Stimulated activated CD4-positive, alpha-beta T cell treated with anti-CD3 and anti-CD28 coated beads, Interleukin-1b, Interleukin-23, amount 100 ng/mL, for 4 hours (primary cell): ENCODE measurements around the gene VPS11.
"Not testable (repeated sequence)": the region's sequence is repeated elsewhere in the genome, so short reads cannot be mapped to it uniquely, and the experiment has no call there.

Experiments
- DNase-seq, 2 donors: peaks; one replicate each; pipeline ENCODE4 v3.0.0-alpha.2; 2020; ENCODE audit warnings: low read depth in 2 of 2

Gene VPS11

DNA sequence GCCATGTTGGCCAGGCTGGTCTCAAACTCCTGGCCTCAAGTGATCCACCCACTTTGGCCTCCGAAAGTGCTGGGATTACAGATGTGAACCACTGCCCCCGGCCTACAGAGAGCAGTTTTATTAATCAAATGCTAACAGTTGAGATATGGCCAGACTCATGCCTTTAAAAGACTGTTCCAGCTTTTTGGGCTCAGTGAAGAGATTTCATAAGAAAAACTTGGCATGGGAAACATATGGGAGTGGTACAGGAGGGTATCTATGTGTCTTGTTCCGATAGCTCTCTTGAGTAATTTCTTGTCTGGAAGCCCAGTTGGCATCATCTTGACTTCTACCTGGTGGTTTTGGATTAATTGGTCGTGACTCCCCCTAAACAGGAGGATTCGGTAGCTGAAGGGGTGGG is 28.7 kb upstream of the VPS11 start:
- no peak for DNase-seq

DNA sequence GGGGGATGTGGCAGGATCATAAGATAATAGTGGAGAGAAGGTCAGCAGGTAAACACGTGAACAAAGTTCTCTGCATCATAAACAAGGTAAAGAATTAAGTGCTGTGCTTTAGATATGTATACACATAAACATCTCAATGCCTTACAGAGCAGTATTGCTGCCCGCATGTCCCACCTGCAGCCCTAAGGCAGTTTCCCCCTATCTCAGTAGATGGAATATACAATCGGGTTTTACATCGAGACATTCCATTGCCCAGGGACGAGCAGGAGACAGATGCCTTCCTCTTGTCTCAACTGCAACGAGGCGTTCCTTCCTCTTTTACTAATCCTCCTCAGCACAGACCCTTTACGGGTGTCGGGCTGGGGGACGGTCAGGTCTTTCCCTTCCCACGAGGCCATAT is 28.1 kb upstream of the VPS11 start:
- not testable (repeated sequence) for DNase-seq

DNA sequence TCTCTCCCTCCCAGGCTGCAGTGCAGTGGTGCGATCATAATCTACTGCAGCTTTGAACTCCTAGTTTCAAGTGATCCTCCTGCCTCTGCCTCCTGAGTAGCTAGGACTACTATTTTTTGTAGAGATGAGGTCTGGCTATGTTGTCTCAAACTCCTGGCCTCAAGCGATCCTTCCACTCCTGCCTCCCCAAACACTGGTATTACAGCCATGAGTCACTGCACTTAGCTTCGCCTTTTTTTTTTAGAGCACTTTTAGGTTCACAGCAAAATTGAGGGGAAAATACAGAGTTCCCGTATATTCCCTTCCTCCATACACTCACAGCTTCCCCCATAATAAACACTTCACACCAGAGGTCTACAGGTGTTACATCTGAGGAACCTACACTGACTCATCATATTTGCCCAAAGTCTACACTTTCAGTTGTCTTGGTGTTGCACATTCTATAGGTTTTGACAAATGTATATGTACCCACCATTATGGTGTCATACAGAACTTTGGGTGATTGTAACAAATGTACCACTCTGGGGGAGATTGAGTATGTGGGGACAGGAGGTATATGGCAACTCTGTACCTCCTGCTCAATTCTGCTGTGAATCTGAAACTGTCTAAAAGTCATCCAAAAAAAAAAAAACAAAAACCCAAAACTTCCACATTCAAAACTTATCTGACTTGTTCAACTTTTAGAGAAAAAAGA is 25.6 kb upstream of the VPS11 start:
- DNase-seq = no peak

DNA sequence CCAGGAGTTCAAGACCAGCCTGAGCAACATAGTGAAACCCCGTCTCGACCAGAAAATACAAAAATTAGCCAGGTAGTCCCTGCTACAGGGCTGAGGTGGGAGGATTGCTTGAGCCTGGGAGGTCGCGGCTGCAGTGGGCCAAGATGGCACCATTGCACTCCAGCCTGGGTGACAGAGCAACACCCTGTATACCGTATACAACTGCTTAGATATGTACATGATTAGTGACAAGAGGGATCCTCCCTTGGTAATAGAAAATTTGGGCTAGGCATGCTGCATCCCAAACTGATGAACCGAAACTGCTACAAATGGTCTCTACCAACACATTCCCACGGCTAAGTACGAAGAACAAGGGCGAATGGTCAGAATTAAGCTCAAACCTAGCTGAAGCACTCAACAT is 24.7 kb upstream of the VPS11 start:
- no peak for DNase-seq

DNA sequence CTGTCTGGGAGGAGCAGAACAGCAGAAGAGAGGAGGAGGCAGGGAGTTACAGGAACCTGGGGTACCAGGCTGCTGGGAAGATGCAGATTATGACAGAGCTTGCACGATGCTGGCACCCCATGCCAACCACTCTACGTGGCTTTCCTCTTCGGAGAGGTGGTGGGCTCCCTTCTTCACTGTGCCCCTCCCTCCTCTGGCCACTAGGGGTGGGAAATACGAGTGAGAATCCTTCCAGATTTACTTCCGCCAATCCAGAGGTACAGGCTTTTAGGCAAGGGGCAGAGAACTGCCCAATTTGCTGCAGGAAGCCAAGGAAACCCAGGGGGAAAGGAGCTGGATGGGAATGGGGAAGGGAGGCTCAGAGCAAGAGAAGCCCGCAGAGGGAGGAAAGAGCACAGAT is 22.9 kb upstream of the VPS11 start:
- DNase-seq = no peak

DNA sequence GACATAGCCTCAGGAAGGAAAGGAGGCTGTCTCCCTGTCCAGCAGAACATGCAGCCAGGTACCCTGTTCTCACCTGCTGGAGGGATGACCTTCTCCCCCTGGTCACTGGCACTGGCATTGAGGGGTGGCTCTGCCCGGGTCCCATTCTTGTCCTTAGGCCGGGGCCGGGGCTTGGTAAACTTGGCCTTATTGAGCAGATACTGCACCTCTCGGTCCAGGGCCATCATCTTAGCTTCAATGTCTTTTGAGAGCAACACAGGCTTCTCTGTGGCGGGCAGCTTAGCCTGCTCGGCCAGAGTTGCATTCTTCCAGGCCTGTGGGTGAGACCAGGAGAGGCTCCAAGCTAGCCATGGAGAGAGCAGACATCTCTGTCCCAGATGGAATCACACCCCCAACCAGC is 21.1 kb upstream of the VPS11 start:
- DNase-seq = no peak

DNA sequence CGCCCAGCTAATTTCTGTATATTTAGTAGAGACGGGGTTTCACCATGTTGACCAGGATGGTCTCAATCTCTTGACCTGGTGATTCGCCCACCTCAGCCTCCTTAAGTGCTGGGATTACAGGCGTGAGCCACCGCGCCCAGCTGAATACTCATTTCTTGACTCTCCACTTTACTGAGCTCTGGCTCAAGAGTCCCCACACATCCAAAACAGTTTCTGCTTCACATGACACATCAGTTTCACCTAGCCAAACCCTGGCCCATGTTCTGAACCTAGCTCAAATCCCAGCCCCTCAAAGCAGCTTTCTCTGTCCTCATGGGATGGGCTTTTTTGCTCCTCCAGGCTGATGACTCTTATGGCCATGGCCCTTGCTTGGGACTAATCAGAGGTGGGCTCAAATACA is 20.4 kb upstream of the VPS11 start:
- no peak for DNase-seq

DNA sequence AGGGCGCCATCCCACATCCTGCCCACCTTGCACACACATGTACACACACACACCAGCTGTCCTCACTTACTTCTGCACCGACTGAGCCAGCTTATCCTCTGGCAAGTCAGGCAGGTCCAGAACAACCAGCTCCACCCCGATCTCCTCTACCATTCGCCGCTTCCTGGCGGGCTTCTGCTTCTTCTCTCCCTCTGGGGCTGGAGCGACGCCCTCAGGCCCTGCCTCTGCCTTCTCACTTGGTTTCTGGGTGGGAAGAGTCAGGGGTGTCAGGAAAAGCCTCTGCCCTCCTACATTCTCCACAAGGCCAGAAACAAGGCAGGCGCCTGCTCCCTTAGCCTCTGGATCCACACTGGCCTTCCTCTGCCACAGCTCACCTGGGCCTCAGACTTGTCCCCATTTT is 19.0 kb upstream of the VPS11 start:
- DNase-seq = no peak

DNA sequence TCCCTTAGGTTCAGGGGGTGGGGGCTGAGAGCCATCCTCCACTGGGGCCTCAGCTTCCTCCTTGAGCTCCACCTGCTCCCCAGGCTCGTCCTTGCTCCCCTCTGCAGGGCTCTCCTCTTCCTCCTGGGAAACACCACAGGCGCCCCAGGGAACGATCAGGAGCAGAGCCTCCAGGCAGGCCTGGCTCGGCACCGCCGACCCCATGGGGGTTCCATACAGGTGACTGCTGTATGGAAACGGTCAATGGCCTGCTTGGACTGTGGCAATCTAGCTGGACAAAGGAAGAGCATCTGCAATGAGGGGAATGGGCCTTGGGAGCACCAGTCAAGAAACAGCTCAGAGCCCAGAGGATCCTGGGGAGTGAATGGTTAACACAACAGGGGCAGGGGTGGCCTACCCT is 18.5 kb upstream of the VPS11 start:
- no peak for DNase-seq

DNA sequence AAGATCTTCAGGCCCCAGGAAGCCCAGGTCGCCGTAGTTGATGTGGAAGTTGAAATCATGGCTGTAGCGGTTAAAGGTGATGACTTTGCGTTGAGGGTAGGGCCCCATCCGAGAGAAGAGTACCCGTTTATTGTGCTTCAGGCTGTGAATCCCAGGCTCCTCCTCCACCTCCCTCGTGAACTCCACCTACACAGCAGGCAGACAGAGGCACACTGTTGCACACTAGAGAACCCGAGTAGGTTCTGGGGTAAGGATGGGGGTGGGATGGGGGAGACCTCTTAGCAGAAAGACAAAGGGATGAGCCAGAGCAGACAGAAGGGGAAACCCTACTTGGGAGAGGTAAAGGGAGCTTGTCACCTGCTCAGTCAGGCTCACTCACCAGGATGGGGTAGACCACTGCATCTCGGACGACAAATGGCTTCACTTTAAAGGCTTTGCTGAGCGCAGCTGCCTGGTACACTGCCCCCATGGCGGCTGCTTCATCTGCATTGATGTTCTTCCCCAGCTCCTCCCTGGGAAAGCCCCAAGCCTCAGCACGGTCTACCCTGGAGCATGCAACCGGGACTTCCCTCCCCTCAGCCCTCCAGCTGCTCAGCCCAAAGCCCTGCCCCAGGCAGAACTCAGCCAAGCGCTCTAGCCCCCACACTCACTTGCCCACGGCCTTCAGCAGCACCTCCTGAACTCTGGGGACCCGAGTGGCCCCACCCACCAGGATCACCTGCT is 16.0 kb upstream of the VPS11 start:
- DNase-seq = peak in 1 of 2 donors; percentile 26

DNA sequence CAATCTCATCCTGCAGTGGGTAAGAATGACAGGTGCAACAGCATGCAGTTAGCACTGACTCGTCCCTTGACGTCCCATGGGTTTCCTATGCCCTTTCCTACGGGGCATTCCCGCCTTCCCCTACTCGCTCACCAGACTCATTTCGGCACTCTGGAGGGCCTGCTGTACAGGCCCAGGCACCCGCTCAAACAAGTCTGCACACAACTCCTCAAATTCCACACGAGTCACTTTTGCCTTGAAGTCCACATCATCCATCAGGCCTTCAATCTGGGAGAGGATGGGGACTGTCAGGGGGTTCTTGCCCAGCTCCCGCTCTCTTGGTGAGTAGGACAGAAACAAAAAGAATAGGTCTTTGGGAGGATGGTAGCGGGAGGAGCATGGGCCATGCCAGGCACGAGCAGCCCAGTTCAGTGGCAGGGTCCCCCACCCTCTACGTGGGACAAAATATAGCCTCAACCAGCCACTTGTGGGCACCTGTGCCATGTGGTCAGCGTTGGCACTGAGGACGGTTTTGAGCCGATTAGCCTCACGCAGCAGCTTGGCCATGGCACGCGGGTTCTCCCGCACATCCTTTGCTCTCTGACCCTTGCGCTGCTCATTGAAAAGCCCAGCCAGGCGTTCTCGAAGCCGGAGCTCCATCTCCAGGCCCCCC is 15.3 kb upstream of the VPS11 start:
- no peak for DNase-seq

DNA sequence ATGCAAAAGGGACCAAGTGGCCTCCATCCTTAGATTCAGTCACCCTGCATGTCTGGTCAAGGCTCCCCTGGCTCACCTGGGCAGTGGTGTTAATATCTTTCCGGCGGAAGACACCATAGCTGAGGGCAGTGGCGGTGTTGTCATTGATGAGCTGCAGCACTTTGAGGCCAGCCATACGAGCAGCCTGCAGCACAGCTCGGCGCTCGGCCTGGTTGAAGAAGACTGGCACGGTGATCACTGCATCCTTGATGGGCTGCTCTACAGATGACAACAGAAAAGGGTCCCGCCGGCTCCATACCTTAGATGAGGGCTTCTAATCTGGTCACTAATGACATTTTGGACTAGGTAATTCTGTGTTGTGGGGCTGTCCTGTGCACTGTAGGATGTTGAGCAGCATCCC is 13.2 kb upstream of the VPS11 start:
- no peak for DNase-seq

DNA sequence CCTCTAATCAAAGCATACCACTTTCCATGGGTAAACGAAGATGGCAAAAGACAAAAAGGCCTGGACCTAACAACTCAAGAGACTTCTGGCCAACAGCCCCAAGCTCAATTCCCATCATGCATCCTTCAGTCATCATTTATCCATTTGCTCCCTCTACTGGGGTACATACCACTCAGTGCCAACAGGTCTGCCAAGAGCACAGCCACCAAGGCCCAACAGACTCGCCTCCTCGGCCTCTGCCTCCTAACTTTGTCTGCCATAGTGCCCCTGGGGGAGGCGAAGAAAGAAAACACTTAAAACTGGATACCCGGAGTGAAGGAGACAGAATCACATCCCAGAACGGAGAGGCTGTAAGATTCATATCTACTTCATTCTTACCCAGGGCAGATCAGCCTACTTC is 11.7 kb upstream of the VPS11 start:
- DNase-seq = no peak

DNA sequence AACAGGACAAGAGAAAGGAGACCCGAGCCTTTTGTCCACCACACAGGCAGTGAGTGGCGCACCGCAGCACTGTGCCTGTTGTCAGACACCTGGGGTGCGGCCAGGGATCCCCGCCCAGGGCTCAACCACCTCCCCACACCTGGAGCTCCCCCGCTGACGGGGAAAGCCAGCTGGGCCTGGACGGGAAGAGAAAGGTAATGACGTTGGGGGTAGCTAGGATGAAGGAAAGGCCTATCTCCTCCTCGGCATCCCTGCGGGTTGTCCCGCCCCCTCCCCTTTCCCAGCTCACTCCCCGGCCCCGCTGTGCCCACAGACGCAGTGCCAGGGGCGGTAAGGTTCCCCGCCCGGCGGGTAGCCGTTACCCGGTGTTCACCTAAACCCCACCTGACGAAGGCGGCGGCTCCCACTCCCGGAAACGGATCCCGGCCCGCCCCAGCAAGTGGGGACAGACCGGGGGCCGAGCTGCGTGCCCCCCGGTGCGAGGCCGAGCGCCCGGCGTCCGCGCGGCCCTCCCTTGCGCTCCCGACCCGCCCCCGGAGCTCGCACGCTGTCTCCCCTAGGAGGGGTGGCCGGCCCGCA is 11.1 kb upstream of the VPS11 start:
- DNase-seq = peak; percentile 25 to 34

DNA sequence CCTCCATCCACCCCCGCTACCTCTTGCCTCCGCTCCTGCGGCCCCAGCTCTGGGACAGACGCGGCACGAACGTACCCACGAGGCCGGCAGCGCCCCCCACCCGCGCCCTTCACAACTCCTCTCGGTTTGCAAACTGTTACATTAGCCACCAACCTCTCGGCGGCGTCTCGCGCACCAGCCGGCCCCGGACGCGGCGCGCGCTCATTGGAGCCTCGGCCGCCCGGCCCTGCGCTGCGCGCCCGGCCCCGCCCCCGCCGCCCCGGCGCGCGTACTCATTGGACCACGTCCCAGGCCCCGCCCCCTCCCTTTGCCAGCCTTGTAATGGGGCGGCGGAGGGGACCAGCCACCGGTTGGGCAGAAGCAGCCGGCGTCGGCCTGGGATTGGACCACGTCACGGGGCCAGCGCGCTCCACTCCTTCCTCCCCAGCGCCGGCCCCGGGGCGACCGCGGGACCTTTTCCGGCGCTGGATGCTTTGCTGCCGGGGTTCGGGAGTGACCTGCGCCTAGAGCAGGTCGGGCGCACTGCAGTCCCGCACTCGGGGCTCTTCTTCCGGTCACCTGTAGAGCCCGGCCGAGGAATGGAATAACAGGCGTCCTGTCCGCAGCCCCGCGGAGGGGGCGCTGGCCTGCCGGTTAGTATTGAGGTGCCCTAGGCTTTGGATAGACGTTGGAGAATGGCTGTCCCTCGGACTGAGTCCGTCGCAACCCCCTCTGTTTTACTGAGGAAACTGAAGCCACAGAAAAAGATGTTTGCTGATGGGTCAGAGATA is 10.4 kb upstream of the VPS11 start, which contains the start of gene HYOU1:
Gene HYOU1 (minus strand): TSS at position 206 of the 770 bp plus-strand sequence. CDS start 1,045 bp downstream, outside the sequence.
- DNase-seq = peak; percentile 98 to 99

DNA sequence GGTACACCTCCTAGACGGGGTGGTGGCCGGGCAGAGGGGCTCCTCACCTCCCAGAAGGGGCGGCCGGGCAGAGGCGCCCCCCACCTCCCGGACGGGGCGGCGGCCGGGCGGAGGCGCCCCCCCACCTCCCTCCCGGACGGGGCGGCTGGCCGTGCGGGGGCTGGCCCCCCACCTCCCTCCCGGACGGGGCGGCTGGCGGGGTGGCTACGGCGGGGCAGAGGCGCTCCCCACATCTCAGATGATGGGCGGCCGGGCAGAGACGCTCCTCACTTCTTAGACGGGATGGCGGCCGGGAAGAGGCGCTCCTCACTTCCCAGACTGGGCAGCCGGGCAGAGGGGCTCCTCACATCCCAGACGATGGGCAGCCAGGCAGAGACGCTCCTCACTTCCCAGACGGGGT is 8.5 kb upstream of the VPS11 start:
- DNase-seq = not testable (repeated sequence)

DNA sequence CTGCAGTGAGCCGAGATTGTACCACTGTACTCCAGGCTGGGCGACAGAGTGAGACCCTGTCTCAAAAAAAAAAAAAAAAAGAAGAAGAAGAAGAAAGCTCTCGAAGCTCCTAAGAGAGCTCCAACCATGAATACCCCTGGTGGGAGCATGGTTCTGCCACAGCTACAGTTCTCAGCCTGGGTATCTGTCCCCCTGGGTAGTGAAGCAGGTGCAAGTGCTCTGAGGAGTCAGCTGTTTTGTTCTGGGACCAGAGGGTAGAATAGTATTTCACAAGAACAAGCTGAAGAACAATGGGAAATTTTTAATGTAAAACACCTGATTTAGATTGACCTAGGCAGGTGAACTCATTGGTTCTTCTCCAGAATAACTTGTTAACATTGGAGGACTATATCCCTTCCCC is 6.4 kb upstream of the VPS11 start:
- DNase-seq = no peak

DNA sequence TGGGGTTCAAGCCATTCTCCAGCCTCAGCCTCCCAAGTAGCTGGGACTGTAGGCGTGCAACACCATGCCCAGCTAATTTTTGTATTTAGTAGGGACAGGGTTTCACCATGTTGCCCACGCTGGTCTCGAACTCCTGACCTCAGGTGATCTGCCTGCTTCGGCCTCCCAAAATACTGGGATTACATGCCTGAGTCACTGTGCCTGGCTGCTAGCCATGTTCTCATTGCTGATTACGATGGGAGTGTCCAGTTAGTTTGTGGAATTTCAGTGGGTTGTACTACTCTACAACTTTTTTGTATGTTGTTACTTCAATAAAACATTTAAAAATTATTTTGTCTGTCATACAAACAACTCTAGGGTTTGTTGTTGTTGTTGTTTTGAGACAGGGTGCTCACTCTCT is 4.8 kb upstream of the VPS11 start:
- DNase-seq = no peak

DNA sequence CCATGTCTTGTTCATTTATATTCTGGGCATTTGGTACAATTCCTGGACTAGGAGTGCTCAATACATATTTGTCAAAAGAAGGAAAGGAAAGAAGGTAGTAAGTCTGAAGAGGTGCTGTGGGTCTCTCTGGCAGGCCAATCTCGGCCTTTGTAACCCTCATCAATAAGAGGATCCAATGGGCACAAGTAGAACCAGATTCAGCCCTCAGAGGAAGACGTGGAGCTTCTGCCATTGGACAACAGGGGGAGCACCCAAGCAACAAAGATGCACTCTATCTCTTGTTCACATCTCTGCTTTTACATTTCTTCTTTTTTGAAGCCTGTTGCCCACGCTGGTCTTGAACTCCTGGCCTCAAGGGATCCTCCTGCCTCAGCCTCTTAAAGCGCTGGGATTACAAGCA is 2.2 kb upstream of the VPS11 start:
- DNase-seq = peak; percentile 9 to 31

DNA sequence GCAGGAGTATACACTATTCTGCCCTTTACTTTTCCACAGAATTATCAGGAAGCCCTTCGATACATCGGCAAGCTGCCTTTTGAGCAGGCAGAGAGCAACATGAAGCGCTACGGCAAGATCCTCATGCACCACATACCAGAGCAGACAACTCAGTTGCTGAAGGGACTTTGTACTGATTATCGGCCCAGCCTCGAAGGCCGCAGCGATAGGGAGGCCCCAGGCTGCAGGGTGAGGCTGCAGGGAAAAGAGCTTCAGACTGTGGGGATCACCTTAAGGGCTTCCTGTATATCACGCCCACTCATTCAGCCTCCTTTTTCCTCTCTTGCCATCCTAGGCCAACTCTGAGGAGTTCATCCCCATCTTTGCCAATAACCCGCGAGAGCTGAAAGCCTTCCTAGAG is 10.2 kb downstream of the VPS11 start:
- DNase-seq = no peak

DNA sequence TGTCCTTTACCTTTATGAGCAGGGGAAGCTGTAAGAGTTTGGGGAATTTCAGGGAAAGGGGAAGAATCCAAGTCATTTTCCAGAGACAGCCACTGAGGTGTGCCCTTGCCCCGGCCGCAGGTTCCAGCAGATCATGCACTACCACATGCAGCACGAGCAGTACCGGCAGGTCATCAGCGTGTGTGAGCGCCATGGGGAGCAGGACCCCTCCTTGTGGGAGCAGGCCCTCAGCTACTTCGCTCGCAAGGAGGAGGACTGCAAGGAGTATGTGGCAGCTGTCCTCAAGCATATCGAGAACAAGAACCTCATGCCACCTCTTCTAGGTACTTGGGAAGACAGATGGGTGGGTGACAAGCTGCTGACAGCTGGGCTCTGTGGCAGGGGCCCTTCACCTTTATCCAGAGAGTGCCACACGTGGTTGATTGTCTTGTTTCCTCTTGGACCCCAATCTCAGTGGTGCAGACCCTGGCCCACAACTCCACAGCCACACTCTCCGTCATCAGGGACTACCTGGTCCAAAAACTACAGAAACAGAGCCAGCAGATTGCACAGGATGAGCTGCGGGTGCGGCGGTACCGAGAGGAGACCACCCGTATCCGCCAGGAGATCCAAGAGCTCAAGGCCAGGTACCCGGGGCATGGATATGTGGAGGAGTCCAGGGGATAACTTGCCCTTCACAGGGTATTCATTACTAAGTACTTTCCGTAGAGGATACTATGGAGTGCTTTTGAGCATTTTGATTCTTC is 11.2 kb downstream of the VPS11 start:
- DNase-seq = no peak
